ENCODE results near the gene POLN.

The POLN gene

GRCh38 chr4:2047781-2048581 is 193.9 kb downstream of the POLN start:
- H3K4me3 Mint-ChIP-seq: no peak overlapping the region
- no peak overlapping the region for H3K27ac Mint-ChIP-seq
- H3K36me3 Mint-ChIP-seq (ENCODE audit: low read depth): peaks cover 14% of the 10 kb centered on the region
- H3K9me3 Mint-ChIP-seq: no peaks in the 10 kb centered on the region
- H3K4me1 Mint-ChIP-seq (ENCODE audit: low read depth): peaks cover 7% of the 10 kb centered on the region
- intact Hi-C loops (cut with micrococcal nuclease): no loop called here
- peaks cover 80% of the 10 kb centered on the region for H3K27me3 Mint-ChIP-seq

- peaks cover 14% of the 10 kb centered on the region for H3K36me3 Mint-ChIP-seq (ENCODE audit: low read depth)
- H3K27ac Mint-ChIP-seq: no peak overlapping the region
- intact Hi-C loops (cut with micrococcal nuclease): no loop called here
- peaks cover 76% of the 10 kb centered on the region for H3K27me3 Mint-ChIP-seq
- H3K9me3 Mint-ChIP-seq: no peaks in the 10 kb centered on the region
- H3K4me1 Mint-ChIP-seq (ENCODE audit: low read depth): peaks cover 10% of the 10 kb centered on the region
- H3K4me3 Mint-ChIP-seq: no peak overlapping the region
Observed at GRCh38 chr4:2047031-2047660, 194.8 kb downstream of the POLN start.

DNA sequence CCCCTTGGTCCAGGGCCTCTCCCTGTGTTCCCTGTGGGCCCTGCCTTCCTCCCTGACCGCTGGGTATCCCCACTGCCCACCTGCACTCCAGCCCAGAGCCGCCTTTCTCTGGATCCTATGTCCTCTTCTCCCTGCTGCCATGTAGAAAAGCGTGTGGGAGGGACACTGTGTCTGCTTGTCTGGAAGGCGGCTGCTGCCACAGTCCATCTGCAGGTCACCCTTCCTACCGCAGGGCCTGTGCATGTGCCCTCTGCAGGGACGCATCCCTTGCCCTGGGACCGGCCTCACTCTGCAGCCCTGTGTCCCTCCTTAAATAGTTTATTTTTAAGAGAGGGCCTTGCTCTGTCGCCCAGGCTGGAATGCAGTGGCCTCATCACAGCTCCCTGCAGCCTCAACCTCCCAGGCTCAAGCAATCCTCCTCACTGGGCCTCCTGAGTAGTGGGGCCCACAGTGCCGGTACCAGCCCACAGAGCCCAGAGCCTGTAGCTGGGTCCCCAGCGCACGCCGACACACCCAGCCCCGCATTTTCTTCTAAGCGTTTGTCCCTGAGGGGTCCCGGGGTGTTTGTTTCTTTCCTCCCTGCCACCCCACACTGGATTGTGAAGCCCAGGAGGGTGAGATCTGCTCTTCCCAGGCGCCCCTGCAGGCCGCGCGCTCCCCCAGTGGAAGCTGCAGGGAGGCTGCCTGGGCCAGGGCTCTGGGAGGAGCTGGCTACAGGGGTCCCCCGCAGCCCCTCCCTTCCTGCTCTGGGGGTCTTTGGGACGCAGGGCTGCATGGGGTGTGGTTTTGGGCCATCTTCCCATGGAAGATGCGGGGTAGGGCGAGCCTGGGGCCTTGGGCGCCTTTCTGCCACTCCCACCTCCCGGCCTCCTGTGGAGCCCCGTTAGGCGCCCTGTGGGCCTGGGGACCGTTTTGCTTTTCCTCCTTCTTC is 195.6 kb downstream of the POLN start:
- H3K27ac Mint-ChIP-seq: no peak overlapping the region
- H3K27me3 Mint-ChIP-seq: peaks cover 74% of the 10 kb centered on the region
- H3K9me3 Mint-ChIP-seq: no peaks in the 10 kb centered on the region
- intact Hi-C loops (cut with micrococcal nuclease): no loop called here
- H3K4me3 Mint-ChIP-seq: no peak overlapping the region
- H3K4me1 Mint-ChIP-seq (ENCODE audit: low read depth): peaks cover 16% of the 10 kb centered on the region
- H3K36me3 Mint-ChIP-seq (ENCODE audit: low read depth): peaks cover 23% of the 10 kb centered on the region

DNA sequence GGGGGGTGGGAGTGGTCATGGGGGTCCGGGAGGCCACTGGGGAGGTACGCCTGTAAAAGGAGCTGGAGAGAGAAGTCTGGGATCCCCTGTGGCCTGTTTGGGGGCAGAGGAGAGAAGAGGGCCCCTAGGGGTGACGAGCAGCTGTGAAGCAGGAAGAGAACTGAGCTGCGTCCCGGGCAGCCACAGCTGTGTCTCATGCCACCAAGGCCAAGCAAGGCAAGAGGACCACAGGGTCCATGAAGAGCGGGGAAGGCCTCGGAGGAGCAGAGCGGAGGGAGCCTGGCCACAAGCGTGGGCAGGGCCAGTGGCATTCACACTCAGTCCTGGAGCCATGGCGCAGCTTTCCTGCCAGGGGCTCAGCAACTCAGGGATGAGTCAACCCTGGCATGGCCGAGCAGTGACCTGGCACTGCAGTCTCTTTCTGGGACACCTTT is 196.4 kb downstream of the POLN start:
- peaks cover 16% of the 10 kb centered on the region for H3K4me1 Mint-ChIP-seq (ENCODE audit: low read depth)
- H3K27me3 Mint-ChIP-seq: peaks cover 71% of the 10 kb centered on the region
- no peaks in the 10 kb centered on the region for H3K9me3 Mint-ChIP-seq
- peaks cover 24% of the 10 kb centered on the region for H3K36me3 Mint-ChIP-seq (ENCODE audit: low read depth)
- intact Hi-C loops (cut with micrococcal nuclease): no loop called here
- no peak overlapping the region for H3K4me3 Mint-ChIP-seq
- no peak overlapping the region for H3K27ac Mint-ChIP-seq

DNA sequence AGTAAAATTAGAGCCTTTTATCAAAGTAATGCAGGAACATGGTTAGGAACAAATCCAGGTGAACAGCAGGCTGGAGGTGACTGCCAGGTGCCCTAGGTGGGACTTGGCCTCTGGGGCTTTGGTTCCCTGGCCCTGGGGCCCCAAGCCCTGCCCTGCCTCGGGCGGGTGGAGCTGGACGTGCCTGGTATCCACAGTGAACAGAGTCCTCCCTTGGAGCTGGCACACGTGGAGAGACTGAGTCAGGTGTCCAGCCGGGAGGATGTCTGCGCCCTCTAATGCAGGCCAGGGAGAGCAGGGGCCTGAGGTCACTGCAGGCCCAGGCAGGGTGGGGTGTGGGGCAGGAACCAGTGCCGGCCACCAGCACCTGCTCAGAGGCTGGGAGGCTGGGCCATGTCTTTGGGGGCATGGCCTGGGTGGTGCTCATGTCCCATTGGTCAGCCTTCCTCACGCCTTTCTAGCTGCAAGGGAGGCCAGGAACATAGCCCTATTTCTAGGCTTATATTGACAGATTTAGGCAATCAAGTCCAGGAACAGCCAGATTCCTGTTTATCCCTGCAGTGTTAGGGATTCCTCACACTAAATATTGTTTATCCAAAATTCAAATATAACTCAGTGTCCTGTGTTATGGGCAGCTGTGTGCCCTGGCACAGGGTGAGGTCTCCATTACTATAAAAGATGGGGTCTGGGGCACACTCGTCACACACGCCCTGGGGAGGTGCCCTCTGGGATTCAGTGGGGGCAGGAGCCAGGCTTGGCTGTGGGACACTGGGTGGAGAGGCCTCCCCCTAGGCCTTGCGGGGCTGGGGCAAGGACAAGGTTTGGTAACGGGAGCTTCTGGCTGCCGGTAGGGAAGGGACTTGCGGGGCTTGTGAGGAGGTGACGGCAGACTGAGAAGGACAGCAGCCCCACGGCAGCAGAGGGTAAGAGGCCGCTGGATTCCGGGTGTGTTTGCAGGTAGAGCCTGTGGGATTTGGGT is 197.1 kb downstream of the POLN start:
- H3K36me3 Mint-ChIP-seq (ENCODE audit: low read depth): peaks cover 24% of the 10 kb centered on the region
- intact Hi-C loops (cut with micrococcal nuclease): no loop called here
- H3K4me1 Mint-ChIP-seq (ENCODE audit: low read depth): peaks cover 16% of the 10 kb centered on the region
- no peaks in the 10 kb centered on the region for H3K9me3 Mint-ChIP-seq
- no peak overlapping the region for H3K27ac Mint-ChIP-seq
- H3K4me3 Mint-ChIP-seq: no peak overlapping the region
- peaks cover 72% of the 10 kb centered on the region for H3K27me3 Mint-ChIP-seq

DNA sequence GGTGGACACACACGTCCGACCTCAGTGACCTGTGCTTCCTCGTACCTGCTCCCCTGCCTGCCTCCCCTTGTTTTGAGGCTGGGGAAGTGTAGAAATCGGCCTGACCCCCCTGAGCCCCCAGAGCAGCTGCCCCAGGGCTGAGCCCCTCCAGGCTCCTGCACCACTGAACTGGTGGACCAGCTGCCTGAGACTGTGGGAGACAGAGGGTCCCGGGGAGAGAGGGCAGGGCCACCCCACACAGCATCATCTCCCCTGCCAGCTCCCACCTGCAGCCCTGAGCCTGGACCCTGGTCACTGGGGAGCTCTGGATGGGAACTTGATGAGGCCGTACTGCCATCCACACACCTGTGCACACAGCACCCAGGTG is 197.8 kb downstream of the POLN start:
- no peak overlapping the region for H3K4me3 Mint-ChIP-seq
- H3K27ac Mint-ChIP-seq: no peak overlapping the region

GRCh38 chr4:2043396-2044118 is 198.4 kb downstream of the POLN start:
- H3K27me3 Mint-ChIP-seq: peaks cover 73% of the 10 kb centered on the region
- peaks cover 16% of the 10 kb centered on the region for H3K4me1 Mint-ChIP-seq (ENCODE audit: low read depth)
- intact Hi-C loops (cut with micrococcal nuclease): no loop called here
- H3K4me3 Mint-ChIP-seq: no peak overlapping the region
- H3K27ac Mint-ChIP-seq: no peak overlapping the region
- no peaks in the 10 kb centered on the region for H3K9me3 Mint-ChIP-seq
- H3K36me3 Mint-ChIP-seq (ENCODE audit: low read depth): peaks cover 24% of the 10 kb centered on the region

More for the DNA sequence above, 197.8 kb downstream of the POLN start:
- intact Hi-C loops (cut with micrococcal nuclease): no loop called here
- H3K9me3 Mint-ChIP-seq: no peaks in the 10 kb centered on the region
- peaks cover 72% of the 10 kb centered on the region for H3K27me3 Mint-ChIP-seq
- H3K4me1 Mint-ChIP-seq (ENCODE audit: low read depth): peaks cover 16% of the 10 kb centered on the region
- peaks cover 24% of the 10 kb centered on the region for H3K36me3 Mint-ChIP-seq (ENCODE audit: low read depth)

DNA sequence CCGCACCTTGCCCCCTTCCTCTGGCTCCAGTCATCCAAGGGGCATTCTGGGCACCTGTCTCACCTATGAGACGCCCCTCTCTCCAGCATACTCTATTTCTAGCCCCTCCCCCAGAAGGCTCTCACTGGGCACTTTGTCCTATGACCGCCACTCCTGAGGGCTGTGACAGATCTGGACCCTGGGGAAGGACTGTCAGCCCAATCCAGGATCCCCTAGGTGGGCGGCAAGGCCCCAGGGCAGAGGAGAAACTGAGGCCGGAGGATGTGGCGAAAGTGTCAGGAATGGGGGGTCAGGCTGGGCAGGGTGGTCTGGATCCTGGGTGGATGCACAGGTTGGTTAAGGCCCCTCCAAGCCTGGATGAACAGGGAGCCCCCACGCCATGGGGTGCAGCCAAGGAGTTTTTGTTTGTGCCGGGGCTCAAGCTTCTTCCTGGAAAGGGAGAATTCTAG is 198.9 kb downstream of the POLN start:
- intact Hi-C loops (cut with micrococcal nuclease): no loop called here
- Mint-ChIP-seq H3K27ac (no peak overlapping the region), H3K9me3 (no peaks in the 10 kb centered on the region), H3K27me3 (peaks cover 70% of the 10 kb centered on the region), H3K36me3 (ENCODE audit: low read depth) (peaks cover 24% of the 10 kb centered on the region), H3K4me1 (ENCODE audit: low read depth) (peaks cover 16% of the 10 kb centered on the region), H3K4me3 (peak overlapping the region; percentile 70)

DNA sequence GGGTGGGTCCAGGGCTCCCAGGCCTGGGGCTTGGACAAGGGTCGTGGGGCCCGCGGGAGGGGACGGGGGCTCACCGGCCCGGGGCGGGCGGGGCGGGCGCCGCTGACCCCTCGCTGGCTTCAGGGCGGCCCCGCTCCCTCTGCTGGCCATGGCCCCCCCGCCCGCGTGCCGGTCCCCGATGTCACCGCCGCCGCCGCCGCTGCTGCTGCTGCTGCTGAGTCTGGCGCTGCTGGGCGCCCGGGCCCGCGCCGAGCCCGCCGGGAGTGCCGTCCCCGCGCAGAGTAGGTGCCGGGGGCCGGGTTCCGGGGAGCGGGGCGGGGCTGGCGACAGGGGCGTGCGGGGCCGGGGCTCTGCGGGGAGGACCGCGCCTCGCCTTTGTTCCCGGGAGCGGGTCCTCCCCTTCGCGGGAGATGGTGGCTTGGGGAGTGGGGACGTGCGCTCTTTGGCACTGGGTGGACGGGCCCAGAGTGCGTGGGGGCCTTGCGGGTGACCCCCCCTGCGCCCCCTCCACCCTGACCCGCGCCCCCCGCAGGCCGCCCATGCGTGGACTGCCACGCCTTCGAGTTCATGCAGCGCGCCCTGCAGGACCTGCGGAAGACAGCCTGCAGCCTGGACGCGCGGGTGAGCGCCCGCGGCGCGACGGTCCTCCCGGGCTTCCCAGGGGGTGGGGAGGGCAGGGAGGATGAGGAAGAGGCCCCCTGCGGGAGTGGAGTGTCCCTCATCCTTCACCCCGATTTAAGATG is 199.5 kb downstream of the POLN start:
- Mint-ChIP-seq H3K4me1 (ENCODE audit: low read depth) (peaks cover 16% of the 10 kb centered on the region), H3K9me3 (no peaks in the 10 kb centered on the region), H3K27me3 (peaks cover 64% of the 10 kb centered on the region), H3K36me3 (ENCODE audit: low read depth) (peaks cover 24% of the 10 kb centered on the region), H3K4me3 (peak overlapping the region; percentile 93), H3K27ac (peak overlapping the region; percentile 81)
- intact Hi-C loops (cut with micrococcal nuclease): no loop called here

- Mint-ChIP-seq H3K9me3 (peaks cover 8% of the 10 kb centered on the region), H3K27ac (peak overlapping the region; percentile 81), H3K4me1 (ENCODE audit: low read depth) (peaks cover 23% of the 10 kb centered on the region), H3K27me3 (peaks cover 63% of the 10 kb centered on the region), H3K36me3 (ENCODE audit: low read depth) (peaks cover 24% of the 10 kb centered on the region), H3K4me3 (peak overlapping the region; percentile 93)
- intact Hi-C loops (cut with micrococcal nuclease): loop anchor here (1.0 kb wide), 1 partner anchor 32 kb away; no protein-coding TSS in a partner anchor
Observed at GRCh38 chr4:2041239-2042130, 200.4 kb downstream of the POLN start.
